HL-60/S4 (cell line): ENCODE results near the gene C19orf25.
"Not testable (repeated sequence)": the region's sequence is repeated elsewhere in the genome, so short reads cannot be mapped to it uniquely, and the experiment has no call there.

Experiments
- in situ Hi-C: fragments of 300-500 bp; cut with MboI; formaldehyde crosslinking; loops from 2 replicates; pipeline ENCODE4 v1.14.3; 2022; ENCODE audit warnings: low sequenced_read_pairs

C19orf25 gene

GRCh38 chr19:1478934-1479707 lies at the start of gene C19orf25:
C19orf25 (minus strand) TSS chr19:1479215; CDS start chr19:1478903, 312 bp downstream.
- in situ Hi-C loops, result no loop called here

GRCh38 chr19:1527650-1528309 lies 48.8 kb upstream of the C19orf25 start:
- in situ Hi-C loops, result no loop called here

DNA sequence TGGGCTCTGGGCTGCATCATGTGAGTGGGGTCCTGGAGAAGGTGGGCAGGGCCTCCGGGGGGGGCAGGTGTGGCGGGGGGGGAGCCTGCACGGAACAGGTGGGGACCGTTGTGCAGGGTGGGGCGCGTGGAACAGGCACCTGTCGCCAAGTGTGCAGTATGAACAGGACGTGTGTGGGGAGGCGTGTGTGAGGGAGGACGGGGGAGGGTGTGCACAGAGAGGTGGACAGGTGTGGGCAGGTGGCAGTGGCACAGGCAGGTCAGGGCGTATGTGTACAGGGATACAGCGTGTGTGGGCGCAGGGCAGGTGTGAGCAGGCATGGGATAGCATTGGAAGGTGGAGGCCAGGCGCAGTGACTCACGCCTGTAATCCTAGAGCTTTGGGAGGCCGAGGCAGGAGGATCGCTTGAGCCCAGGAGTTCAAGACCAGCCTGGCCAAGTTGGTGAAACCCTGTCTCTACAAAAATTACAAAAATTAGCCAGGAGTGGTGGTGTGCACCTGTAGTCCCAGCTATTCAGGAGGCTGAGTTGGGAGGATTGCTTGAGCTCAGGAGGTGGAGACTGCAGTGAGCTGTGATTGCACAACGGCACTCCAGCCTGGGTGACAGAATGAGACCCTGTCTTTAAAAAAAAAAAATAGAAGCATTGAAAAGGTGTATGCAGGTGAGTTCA lies 48.1 kb upstream of the C19orf25 start:
- in situ Hi-C loops, result no loop called here

DNA sequence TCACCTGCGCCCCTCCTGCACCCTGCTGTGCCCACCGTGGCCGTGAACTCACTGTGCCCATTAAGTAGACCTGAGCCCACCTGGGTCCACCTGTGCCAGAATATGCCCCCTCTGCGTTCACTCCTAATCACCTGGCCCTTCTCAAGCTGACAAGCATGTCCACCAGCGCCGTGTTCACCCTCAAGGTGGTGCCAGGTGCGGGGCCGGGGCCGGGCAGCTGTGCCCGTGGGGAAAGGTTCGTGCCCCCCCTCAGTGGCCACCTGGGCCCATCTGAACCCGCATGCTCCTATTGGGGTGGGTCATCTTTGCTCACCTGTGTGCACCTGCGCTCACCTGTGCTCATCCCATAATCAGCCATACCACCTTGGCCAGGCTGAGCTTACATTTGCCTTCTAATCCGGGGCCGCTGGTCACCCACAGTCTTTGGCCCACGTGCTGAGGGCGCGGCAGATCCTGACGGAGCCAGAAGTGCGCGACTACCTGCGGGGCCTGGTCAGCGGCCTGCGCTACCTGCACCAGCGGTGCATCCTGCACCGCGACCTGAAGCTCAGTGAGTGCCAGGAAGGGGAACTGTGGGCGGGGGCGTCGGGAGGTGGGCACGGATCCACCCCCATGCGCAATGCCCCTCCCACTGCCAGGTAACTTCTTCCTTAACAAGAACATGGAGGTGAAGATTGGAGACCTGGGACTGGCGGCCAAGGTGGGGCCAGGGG lies 47.2 kb upstream of the C19orf25 start:
- in situ Hi-C loops, result no loop called here

GRCh38 chr19:1525343-1525742 lies 46.3 kb upstream of the C19orf25 start:
- in situ Hi-C loops, result no loop called here

DNA sequence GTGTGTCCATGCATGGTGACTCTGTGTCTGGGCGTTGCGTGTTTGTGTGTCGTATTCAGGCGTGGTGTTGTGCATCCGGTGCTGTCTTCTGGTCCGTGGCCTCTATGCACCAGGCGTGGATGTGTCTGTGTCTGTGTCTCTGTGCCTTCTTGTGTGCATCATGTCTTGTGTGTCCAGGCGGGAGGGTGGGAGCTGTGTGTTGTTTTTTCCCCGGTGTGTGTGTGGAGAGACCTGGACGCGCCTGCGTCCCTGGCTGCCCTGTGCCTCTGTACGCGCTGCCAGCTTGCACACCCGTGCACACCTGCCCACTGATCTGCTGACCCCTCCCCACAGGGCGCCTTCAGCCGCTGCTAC lies 45.9 kb upstream of the C19orf25 start:
- in situ Hi-C loops, result no loop called here

GRCh38 chr19:1524287-1524971 lies 45.4 kb upstream of the C19orf25 start:
- in situ Hi-C loops, result no loop called here

GRCh38 chr19:1523412-1524286 lies 44.6 kb upstream of the C19orf25 start, which contains the start of gene PLK5:
PLK5 (plus strand) TSS chr19:1524077; CDS start chr19:1526997, 2,920 bp downstream.
- in situ Hi-C loops, result no loop called here

DNA sequence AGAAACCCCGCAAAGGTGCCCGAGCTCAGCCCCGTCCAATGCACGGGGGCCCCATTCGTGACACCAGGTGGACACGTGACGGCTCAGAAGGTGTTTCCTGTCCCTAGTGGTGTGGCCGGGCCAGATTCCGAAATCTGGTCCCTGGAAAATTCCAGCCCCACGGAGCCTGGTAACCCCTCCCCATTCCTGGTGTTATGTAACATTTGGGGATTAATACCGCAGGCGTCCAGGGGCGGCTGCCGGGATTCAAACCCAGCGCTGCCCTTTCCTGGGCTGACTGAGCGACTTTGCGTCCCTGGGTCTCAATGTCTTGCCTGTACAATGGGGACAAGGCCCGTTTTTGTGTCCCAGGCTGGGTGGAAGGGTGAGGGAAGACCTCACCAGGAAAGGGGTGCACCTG lies 43.8 kb upstream of the C19orf25 start:
- in situ Hi-C loops, result no loop called here

DNA sequence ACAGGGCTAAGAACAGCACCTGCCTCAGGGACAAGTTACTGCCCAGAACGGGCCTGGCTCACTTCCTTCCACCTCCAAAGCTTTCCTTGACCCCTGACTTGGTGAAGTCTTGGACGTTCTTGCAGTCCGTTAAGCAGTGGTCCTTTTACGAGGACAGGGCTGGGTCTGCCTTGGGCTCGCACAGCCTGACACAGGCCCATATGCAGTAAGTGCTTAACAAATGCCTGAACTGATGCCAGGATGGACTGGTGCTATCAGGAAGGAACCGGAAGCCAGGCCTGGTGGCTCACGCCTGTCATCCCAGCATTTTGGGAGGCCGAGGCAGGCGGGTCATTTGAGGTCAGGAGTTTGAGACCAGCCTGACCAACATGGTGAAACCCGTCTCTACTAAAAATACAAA lies 43.0 kb upstream of the C19orf25 start:
- in situ Hi-C loops, result no loop called here

DNA sequence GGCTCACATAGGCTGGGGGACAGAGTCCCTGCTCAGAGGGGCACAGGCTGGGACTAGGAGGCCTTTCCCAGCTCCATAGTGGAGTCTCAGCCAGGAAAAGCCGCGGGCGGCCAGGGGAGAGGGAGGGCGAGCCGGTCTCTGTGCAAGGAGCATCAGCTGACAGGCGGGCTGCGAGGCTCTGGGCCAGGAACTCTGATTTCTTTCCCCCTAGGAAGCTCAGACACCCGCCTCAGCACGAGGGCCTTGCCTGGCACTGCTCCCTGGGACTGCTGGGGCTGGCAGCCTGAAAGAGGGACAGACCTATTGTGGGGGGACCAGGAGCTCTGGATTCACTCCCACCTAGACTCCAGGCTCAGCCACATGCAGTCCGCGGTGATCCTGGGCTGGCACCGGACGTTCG lies 42.6 kb upstream of the C19orf25 start:
- in situ Hi-C loops, result no loop called here

DNA sequence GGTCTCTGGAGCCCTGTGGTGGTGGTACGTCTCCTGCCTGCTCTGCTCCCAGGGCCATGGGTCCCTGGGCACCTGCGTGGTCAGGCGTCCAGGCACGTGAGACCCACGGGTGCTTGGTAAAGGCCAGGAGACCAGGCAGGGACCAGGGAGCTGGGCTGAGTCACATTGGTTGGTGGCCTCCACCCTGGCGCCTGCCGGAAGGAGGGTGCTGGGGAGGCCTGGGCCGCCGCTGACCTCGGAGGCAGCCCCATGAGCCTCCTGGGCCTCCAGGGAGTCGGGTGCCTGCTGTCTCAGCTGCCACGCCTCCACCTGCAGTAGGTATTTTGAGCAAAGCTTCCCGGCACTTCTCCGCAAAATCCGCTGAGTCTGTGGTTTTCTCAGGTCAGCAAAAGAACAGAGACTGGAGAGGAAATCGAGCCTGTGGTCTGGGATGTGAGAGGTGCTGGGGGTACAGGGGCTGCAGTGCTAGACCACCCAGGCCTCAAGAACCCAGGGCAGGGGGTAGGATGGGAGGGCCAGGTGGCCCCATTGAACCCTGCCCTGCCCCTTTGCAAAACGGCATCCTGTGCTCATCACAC lies 41.3 kb upstream of the C19orf25 start:
- in situ Hi-C loops, result no loop called here

DNA sequence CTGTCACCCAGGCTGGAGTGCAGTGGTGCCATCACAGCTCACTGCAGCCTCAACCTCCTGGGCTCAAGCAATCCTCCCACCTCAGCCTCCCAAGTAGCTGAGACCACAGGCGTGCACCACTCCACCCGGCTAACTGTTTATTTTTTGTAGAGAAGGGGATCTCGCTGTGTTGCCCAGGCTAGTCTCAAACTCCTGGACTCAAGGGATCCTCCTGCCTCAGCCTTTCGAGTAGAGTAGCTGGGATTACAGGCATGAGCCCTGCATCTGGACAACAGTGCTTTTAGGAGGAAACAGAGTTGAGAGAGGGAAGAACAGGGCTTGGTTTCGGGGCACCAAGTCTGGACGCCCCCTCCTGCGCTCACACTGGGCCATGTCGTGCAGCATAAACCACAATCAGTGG lies 40.8 kb upstream of the C19orf25 start:
- in situ Hi-C loops, result not testable (repeated sequence)

GRCh38 chr19:1518471-1518870 lies 39.5 kb upstream of the C19orf25 start:
- in situ Hi-C loops, result no loop called here

DNA sequence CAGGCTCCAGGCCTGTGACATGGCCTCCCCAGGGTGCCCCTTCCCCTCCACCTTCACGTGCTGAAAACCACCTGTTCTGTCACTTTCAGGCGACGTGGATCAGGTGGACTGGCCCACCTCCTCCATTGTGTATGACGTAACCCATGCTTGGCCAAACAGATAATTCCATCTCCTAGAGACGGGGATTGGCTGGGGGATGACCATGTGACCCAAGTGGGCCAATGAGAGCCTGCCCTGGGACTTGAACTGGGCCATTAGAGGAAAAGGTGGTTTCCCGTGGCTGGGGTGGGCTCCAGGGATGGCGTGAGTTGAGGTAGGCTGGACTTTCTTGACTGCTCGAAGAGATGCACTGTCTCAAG lies 37.4 kb upstream of the C19orf25 start:
- in situ Hi-C loops, result no loop called here

GRCh38 chr19:1514986-1515721 lies 36.1 kb upstream of the C19orf25 start:
- in situ Hi-C loops, result no loop called here

DNA sequence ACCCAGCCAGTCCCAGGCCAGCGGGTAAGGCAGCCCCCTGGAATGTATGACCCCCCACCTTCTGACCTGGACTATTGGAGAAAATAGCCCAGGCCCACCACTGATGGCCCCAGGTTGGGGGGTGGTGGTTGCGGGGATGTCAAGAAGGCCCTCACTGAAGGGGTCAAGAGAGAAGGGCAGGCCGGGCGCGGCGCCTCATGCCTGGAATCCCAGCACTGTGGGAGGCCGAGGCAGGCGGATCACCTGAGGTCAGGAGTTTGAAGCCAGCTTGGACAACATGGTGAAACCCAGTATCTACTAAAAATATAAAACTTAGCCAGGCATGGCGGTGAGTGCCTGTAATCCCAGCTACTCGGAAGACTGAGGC lies 35.3 kb upstream of the C19orf25 start:
- in situ Hi-C loops, result no loop called here

DNA sequence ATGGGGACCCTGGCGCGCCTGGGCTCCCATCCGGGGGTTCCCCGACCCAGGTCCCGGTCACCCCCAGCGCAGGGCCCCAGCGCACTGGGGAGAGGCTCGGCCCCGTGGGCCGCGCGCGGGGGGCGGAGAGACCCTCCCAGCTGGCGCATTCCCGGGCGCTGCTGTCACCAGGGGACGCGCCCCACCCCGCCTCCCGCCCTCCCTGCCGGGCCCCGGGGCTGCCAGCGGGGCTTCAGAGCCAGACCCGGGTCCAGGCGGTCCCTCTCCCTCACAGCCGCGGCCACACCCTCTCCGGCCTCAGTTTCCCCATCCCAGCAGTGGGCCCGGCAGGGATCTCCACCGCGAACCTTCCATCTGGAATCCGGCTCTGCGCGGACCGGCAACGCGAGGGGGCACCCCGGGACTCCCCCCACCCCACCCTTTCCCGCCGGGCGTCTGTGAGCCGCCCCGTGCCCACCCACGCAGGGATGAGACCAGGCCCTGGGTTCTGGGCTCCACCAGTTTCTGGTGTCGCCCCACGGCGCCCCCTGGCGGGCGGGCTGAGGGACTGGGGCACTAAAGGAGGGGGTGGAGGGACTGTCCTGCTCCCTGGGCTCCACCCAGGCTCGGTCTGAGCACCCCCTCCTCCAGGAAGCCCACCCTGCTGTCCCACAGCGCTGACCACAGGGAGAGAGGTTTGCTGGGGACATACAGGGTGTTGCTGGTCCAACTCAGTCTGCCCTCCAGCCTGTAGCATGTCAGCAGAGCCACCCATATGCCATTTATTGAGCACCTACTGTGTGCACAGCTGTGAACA lies 34.7 kb upstream of the C19orf25 start:
- in situ Hi-C loops, result no loop called here
